Ishikawa (cell line): ENCODE measurements around the gene SSTR3.

Experiments used
- CREB1 ChIP-seq: IDR thresholded peaks from 2 replicates; pipeline ENCODE4 v1.6.1; 2012; ENCODE audit warnings: low read depth
- EGR1 ChIP-seq: IDR thresholded peaks from 2 replicates; pipeline ENCODE4 v1.6.1; 2012
- EP300 ChIP-seq: IDR thresholded peaks from 2 replicates; pipeline ENCODE4 v1.6.1; 2012; ENCODE audit warnings: borderline replicate concordance
- FOXM1 ChIP-seq: IDR thresholded peaks from 2 replicates; pipeline ENCODE4 v1.6.1; 2012; ENCODE audit warnings: low read depth, borderline replicate concordance
- NFIC ChIP-seq: IDR thresholded peaks from 2 replicates; pipeline ENCODE4 v1.6.1; 2012
- RAD21 ChIP-seq: IDR thresholded peaks from 2 replicates; pipeline ENCODE4 v1.6.1; 2012; ENCODE audit warnings: low read depth
- TAF1 ChIP-seq: IDR thresholded peaks from 2 replicates; pipeline ENCODE4 v1.6.1; 2012; ENCODE audit warnings: low read depth, mild to moderate bottlenecking
- TCF12 ChIP-seq: IDR thresholded peaks from 2 replicates; pipeline ENCODE4 v1.6.1; 2012; ENCODE audit warnings: low read depth
- YY1 ChIP-seq: IDR thresholded peaks from 2 replicates; pipeline ENCODE4 v1.6.1; 2012; ENCODE audit warnings: low read depth
- TF ChIP-seq, protein P1 (sequence below): IDR thresholded peaks from 2 replicates; pipeline ENCODE4 v1.6.1; 2012; ENCODE audit warnings: low read depth, mild to moderate bottlenecking
- TF ChIP-seq, protein P2 (sequence below): IDR thresholded peaks from 2 replicates; pipeline ENCODE4 v1.6.1; 2012

DNA sequence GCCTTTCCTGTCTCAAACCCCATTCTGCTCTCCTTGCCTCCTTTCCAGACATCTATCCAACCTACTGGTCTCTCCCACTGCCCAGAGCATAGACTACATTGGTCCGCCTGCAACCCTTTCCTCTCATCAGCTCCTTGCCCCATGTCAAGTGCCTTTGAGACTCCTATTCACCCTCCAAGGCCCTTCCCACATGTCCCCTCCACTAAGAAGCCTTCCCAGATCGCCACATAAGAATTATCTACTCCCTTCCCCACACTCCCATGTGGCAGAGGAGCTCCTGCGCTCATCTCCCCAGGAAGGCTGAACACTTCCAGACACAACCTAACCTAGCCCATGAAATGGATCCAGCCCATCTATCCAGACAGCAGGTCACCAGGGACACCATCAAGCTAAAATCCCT, 34.5 kb downstream of the SSTR3 start:
- TF ChIP-seq FOXM1 = no peak
- no peak for TF ChIP-seq TAF1
- TF ChIP-seq, protein P1, sequence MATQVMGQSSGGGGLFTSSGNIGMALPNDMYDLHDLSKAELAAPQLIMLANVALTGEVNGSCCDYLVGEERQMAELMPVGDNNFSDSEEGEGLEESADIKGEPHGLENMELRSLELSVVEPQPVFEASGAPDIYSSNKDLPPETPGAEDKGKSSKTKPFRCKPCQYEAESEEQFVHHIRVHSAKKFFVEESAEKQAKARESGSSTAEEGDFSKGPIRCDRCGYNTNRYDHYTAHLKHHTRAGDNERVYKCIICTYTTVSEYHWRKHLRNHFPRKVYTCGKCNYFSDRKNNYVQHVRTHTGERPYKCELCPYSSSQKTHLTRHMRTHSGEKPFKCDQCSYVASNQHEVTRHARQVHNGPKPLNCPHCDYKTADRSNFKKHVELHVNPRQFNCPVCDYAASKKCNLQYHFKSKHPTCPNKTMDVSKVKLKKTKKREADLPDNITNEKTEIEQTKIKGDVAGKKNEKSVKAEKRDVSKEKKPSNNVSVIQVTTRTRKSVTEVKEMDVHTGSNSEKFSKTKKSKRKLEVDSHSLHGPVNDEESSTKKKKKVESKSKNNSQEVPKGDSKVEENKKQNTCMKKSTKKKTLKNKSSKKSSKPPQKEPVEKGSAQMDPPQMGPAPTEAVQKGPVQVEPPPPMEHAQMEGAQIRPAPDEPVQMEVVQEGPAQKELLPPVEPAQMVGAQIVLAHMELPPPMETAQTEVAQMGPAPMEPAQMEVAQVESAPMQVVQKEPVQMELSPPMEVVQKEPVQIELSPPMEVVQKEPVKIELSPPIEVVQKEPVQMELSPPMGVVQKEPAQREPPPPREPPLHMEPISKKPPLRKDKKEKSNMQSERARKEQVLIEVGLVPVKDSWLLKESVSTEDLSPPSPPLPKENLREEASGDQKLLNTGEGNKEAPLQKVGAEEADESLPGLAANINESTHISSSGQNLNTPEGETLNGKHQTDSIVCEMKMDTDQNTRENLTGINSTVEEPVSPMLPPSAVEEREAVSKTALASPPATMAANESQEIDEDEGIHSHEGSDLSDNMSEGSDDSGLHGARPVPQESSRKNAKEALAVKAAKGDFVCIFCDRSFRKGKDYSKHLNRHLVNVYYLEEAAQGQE = no peak
- no peak for TF ChIP-seq RAD21
- no peak for TF ChIP-seq YY1
- TF ChIP-seq EP300 = no peak
- no peak for TF ChIP-seq NFIC
- TF ChIP-seq CREB1 = no peak
- TF ChIP-seq, protein P2, sequence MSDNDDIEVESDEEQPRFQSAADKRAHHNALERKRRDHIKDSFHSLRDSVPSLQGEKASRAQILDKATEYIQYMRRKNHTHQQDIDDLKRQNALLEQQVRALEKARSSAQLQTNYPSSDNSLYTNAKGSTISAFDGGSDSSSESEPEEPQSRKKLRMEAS = no peak
- no peak for TF ChIP-seq TCF12
- no peak for TF ChIP-seq EGR1
